HG03159 (cell line): ENCODE measurements around the gene CTRL.

Experiments
- ATAC-seq: cut with Tn5 transposase; IDR thresholded peaks from one replicate; pipeline ENCODE4 v1.9.1; 2021; ENCODE audit warnings: mild to moderate bottlenecking, moderate library complexity; ENCODE audit not compliant: unreplicated experiment

CTRL gene

DNA sequence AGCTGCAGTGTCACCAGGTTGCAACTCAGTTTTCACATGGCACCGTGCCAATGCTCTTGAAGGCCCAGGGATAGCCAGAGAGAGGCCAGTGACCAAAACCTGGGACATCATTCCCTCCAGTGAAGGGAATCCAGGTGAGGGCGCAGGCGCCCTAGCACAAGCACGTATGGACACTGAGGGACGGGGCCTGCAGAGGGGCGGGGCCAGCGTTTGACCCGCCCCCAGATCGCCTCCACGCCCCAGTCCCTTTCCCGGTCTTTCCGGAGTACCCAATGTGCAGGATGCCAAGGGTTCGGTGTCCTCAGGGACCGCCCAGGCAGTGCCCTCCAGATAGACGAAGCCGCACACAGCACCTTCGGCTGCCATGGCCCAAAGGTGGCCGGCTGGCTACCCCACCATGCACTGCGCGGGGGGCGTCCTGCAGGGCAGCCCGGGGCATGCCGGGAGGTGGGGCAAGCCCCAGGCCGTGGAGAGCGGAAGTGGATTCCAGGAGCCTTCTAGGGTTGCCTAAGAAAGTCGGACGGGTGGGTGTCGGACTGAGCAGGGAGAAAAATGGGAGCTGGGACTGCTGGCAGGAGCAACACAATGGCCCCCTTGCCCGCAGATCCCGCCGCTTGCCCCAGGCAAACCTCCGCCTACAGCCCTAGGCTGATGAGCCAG lies 32.1 kb upstream of the CTRL start:
- ATAC-seq: no peak

DNA sequence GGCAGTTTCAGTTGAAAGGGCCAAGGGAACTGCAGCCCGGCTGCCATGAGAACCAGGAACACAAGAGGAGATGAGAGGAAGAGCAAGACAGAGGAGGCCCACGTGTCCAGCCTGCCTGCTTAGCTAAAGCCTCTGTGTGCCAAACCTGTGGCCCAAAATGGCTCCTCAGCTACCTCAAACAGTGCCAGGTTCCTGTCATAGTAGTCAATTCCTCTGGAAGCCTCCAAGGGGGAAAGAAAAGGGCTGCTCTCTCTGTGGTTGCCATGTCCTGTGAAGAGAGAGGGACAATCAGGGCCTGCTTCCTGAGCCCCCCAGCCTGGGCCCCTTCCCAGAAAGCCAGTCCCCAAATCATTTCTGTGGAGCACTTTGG lies 31.6 kb upstream of the CTRL start:
- ATAC-seq: no peak

DNA sequence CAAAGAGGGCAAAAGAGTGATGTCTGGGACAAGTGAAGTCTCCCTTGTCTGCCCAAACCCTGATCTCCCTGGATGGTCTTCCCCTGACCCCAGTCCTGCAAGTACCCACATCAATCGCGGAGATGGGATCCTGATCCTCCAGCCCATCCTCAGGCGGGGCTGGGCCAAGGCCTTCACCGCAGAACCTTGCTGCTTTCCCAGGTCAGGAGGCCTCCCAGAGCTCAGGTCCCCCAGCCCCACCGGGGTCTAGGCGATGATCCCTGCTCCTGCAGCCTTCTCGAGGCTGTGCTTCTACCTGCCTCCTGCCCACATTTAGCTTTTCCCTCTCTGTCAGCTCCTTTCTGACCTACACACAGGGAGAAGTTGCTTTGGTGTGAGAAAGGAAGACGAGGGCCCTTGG lies 30.5 kb upstream of the CTRL start:
- no peak for ATAC-seq

DNA sequence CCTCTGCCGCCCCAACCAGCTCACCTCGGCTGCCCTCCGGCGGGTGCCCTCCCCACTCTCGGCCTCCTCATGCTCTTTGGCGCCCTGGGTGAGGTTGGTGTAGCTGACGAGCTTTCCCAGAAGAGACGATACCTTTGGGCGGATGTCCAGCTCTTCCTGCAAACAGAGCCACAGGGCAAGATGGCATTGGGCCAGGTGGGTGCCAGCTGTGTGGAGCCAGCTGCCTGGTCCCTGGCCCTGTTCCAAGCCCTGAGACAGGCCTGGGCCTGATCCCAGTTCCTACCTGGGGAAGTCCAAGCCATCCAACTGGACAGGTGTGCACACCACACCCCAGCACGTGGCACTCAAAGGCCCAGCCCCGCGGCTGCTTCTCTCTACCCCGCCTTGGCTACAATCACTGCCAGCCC lies 29.9 kb upstream of the CTRL start:
- no peak for ATAC-seq

GRCh38 chr16:67959536-67960329 lies 28.1 kb upstream of the CTRL start:
- ATAC-seq: no peak

GRCh38 chr16:67957622-67958021 lies 26.0 kb upstream of the CTRL start:
- no peak for ATAC-seq

DNA sequence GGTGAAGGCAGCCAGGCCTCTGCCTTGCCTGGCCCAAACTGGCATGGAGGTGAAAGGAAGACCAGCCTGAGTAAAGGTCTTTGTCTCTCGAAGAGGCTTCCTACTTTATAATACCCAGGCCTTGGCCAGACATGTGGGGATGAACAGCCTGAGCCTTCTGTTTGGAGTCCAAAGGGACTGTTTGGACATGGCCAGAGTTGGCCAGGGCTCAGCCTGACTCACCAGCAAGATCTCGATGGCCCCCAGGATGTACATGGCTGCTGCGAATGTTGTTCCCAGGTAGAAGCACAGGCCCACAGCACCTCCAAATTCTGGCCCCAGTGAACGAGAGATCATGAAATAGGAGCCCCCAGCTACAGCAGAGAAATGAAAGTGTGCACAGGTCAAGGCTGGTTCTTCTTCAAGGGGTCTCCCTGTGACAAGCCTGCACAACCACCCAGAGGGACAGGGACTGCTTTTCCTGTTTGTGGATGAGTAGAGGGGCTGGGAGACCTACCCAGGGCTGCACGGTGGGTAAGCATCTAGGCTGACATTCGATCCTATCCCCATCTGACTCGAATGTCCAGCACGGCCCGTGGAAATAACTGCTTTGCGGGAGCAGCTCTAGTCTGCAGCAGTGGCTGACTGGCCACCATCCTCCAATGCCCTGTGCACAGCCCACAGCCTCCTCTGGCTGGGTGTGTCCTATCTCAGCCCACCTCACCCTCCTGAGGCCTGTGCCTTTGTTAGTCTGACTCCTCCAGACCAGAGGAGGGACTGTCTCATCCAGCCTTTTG lies 22.9 kb upstream of the CTRL start:
- no peak for ATAC-seq

GRCh38 chr16:67953641-67954375 lies 22.1 kb upstream of the CTRL start:
- no peak for ATAC-seq

- no peak for ATAC-seq
Measured at GRCh38 chr16:67951485-67951884, 19.8 kb upstream of the CTRL start.

- ATAC-seq: no peak
Measured at GRCh38 chr16:67950335-67950843, 18.7 kb upstream of the CTRL start.

DNA sequence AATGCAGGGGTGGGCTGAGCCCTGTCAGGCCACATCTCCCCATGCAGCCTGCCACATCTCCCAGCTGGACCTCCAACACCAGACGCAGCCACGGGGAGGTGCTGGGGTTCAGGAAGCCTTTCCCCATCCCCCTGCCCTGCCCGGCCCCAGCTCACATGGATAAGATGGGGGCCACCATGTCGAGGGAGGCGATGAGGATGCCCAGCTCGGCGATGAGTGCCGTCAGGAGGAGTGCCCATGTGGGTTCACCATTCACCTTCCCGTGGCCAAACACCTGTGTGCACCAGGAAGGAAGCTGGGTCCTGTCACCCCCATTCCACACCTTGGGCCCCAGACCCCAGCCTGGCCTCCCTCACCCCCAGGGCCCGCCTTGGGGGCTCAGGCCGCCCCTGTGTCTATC lies 18.0 kb upstream of the CTRL start:
- ATAC-seq: no peak

DNA sequence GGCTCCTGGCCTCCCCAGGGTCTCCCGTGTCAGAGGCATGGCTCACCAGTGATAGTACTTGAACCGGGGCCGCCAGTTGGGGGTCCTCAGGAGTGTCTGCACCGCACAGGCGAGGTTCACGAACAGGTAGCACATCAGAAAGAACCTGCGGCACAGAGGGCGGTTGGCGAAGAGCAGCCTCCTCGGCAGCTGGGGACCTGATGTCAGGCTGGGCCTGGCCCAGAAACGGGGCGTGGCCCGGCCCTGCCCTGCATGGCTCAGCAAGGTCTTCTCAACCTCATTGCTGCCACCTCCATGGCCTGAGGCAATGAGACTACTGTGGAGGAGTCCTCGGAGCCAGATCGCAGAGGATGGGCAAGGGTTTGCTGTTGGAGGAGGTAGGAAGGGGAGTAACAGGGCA lies 16.4 kb upstream of the CTRL start:
- ATAC-seq: no peak

DNA sequence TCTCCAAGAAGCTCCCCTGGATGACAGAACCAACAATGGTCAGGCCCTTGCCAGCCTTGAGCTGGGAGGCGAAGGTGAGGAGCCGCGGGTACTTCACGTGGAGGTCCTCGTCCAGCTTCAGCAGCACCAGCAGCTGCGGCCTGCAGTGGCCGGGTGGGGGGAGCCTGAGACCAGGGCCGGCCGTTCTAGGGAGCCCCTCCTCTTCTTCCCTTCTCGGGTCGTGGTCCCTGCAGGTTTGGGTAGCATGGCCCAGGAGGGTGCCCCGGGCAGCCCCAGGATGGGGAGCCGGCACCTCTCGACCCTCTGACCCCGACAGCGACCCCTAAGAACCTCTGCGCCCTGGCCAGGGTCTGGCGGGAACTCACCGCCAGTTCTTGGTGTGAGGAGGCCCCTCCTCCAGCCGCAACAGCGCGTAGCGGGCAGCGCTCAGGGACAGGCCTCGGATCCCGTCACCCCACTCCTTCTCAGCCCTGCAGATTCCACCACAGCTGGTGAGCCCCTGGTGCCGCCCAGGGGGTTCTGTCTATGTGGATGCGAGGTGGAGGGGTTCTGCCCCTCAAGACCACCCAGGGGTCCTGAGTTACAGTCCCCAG lies 15.4 kb upstream of the CTRL start:
- ATAC-seq: no peak

- no peak for ATAC-seq
Measured at GRCh38 chr16:67946128-67946569, 14.5 kb upstream of the CTRL start.

DNA sequence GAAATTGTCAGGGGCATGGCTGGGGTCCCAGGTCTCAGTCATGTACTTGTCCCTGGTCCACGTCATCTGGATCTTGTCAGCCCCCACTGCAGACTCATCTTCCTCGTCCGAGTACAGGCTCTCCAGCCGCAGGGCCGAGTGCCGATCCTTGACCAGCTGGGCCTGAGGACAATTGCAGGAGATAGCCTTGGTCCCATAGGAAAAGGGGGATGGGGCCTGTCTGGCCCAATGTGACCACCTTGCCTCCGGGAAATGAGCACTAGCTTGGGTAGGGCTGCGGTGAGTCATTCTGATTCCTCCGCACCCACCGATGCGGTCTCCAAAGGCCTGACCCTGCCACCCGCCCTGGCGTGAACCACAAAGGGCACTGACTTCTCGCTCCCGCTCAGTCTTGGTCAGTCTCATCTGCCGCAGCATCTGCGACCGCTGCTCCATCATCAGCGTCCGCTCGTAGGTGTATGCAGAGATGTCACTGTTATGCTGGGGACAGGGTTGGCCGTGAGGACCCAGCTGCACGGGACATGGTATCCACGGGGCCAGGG lies 13.8 kb upstream of the CTRL start:
- no peak for ATAC-seq

- no peak for ATAC-seq
Measured at GRCh38 chr16:67944690-67945391, 13.2 kb upstream of the CTRL start.

DNA sequence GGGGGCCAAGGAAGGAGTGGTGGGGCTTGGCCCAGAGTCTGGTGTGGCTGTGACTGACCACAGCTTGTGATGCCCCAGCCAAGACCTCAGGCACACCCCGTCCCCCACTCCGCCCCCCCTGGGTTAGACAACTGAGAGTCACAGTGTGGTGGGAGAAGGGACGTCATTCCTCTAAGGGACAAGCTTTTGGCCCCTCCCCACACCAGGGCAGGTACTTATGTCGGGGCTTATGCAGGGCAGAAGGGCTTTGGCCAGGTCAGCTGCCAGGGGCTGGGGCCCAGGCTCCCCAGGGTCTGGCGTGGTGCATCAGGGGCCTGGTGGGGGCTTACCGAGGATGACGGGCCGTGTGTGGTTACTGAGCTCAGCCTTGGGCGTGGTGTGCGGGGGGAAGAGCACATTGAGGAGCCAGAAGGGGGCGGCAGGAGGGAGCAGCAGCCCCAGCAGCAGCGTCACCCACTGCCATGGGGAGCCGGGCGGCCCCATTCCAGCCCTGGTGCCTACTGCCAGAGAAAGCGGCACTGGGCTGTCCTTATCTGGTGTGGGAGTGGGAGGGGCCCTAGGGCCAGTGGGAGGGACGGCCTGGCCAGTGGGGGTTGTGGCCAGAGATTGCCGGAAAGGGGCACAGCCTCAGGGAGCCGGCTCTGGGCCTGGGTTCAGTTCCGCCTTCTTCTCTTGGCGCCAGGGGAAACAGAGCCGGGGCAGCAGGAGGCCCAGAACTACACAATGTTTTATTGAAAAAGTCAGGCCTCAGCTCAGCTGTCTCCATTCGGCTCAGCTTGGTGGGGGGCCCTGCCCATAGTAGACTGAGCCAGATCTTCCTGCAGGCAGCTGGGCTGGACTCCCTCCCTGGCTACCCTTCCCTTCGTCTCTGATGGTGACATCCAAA lies 12.2 kb upstream of the CTRL start, which contains the start of gene LCAT:
LCAT (minus strand) TSS at position 502 of the 886 bp plus-strand sequence; CDS start at position 483, 19 bp downstream.
- ATAC-seq: no peak

- ATAC-seq: no peak
Measured at GRCh38 chr16:67943256-67943618, 11.6 kb upstream of the CTRL start.
